Effector memory CD8-positive, alpha-beta T cell (primary cell): ENCODE data around the gene C11orf86.

Experiments
- ATAC-seq: fragments of 150-1000 bp; cut with Tn5 transposase; replicated peaks from 2 replicates; pipeline ENCODE4 v1.10.0; 2021; ENCODE audit warnings: mild to moderate bottlenecking, moderate library complexity
- DNase-seq, 3 experiments: peaks; one replicate each; pipeline ENCODE4 v3.0.0; 2021
- H3K27ac Mint-ChIP-seq, 2 donors: one replicate each; pipeline ENCODE4 v1.8.0; 2022; ENCODE audit warnings: mild to moderate bottlenecking in 2 of 2, mixed read lengths in 2 of 2, moderate library complexity in 2 of 2
- H3K27me3 Mint-ChIP-seq, 2 donors: one replicate each; pipeline ENCODE4 v1.8.0; 2022; ENCODE audit warnings: mixed read lengths in 2 of 2
- H3K36me3 Mint-ChIP-seq: one replicate; pipeline ENCODE4 v1.8.0; 2022; ENCODE audit warnings: mild to moderate bottlenecking, moderate library complexity, mixed read lengths; ENCODE audit not compliant: insufficient read depth
- H3K4me1 Mint-ChIP-seq, 2 donors: one replicate each; pipeline ENCODE4 v1.8.0; 2022; ENCODE audit warnings: low read depth in 2 of 2, mixed read lengths in 2 of 2
- H3K4me3 Mint-ChIP-seq, 2 donors: one replicate each; pipeline ENCODE4 v1.8.0; 2022; ENCODE audit warnings: mild to moderate bottlenecking in 2 of 2, mixed read lengths in 2 of 2, moderate library complexity in 2 of 2
- H3K9me3 Mint-ChIP-seq, 2 donors: one replicate each; pipeline ENCODE4 v1.8.0; 2022; ENCODE audit warnings: mixed read lengths in 2 of 2

The C11orf86 gene

GRCh38 chr11:67013511-67014045, 38.5 kb downstream of the C11orf86 start:
- no peak overlapping the region for H3K4me3 Mint-ChIP-seq
- no peaks in the 10 kb centered on the region for H3K36me3 Mint-ChIP-seq
- H3K4me1 Mint-ChIP-seq, result no peaks in the 10 kb centered on the region
- no peak for DNase-seq
- peaks cover 19 to 37% of the 10 kb centered on the region in 2 donors for H3K27me3 Mint-ChIP-seq
- ATAC-seq, result no peak
- H3K27ac Mint-ChIP-seq, result no peak overlapping the region
- H3K9me3 Mint-ChIP-seq, result no peaks in the 10 kb centered on the region

- Mint-ChIP-seq H3K27ac (no peak overlapping the region), H3K4me3 (no peak overlapping the region)
Measured at GRCh38 chr11:67014343-67014742, 39.2 kb downstream of the C11orf86 start.

GRCh38 chr11:67015048-67015447, 39.9 kb downstream of the C11orf86 start:
- no peak overlapping the region for H3K27ac Mint-ChIP-seq
- peaks cover 13 to 37% of the 10 kb centered on the region in 2 donors for H3K27me3 Mint-ChIP-seq
- DNase-seq (no peak), ATAC-seq (no peak)
- no peaks in the 10 kb centered on the region for H3K9me3 Mint-ChIP-seq
- H3K36me3 Mint-ChIP-seq, result no peaks in the 10 kb centered on the region
- no peaks in the 10 kb centered on the region for H3K4me1 Mint-ChIP-seq
- no peak overlapping the region for H3K4me3 Mint-ChIP-seq

More at GRCh38 chr11:67014343-67014742, 39.2 kb downstream of the C11orf86 start:
- no peak for ATAC-seq
- H3K36me3 Mint-ChIP-seq, result no peaks in the 10 kb centered on the region
- DNase-seq, result no peak
- peaks cover 19 to 37% of the 10 kb centered on the region in 2 donors for H3K27me3 Mint-ChIP-seq
- H3K9me3 Mint-ChIP-seq, result no peaks in the 10 kb centered on the region
- H3K4me1 Mint-ChIP-seq, result no peaks in the 10 kb centered on the region

GRCh38 chr11:67016550-67016949, 41.4 kb downstream of the C11orf86 start:
- H3K27me3 Mint-ChIP-seq, result peaks cover 22 to 46% of the 10 kb centered on the region in 2 donors
- H3K9me3 Mint-ChIP-seq, result no peaks in the 10 kb centered on the region
- no peaks in the 10 kb centered on the region for H3K36me3 Mint-ChIP-seq
- H3K4me1 Mint-ChIP-seq, result peaks cover 0 to 3% of the 10 kb centered on the region in 2 donors
- DNase-seq, result no peak
- H3K4me3 Mint-ChIP-seq, result no peak overlapping the region
- H3K27ac Mint-ChIP-seq, result no peak overlapping the region
- no peak for ATAC-seq

GRCh38 chr11:67020949-67021348, 45.8 kb downstream of the C11orf86 start:
- no peak for ATAC-seq
- Mint-ChIP-seq H3K36me3 (peaks cover 11% of the 10 kb centered on the region), H3K9me3 (no peaks in the 10 kb centered on the region), H3K27me3 (peaks cover 17 to 33% of the 10 kb centered on the region in 2 donors), H3K27ac (no peak overlapping the region), H3K4me1 (peaks cover 25 to 31% of the 10 kb centered on the region in 2 donors), H3K4me3 (no peak overlapping the region)
- DNase-seq, result no peak

GRCh38 chr11:67022341-67022933, 47.3 kb downstream of the C11orf86 start:
- Mint-ChIP-seq H3K27ac (peak overlapping the region in 1 of 2 donors; percentile 32), H3K36me3 (peaks cover 11% of the 10 kb centered on the region), H3K27me3 (peaks cover 17 to 31% of the 10 kb centered on the region in 2 donors), H3K4me1 (peaks cover 25 to 31% of the 10 kb centered on the region in 2 donors), H3K9me3 (no peaks in the 10 kb centered on the region), H3K4me3 (peak overlapping the region; percentile 48 to 64)
- DNase-seq (no peak), ATAC-seq (no peak)

GRCh38 chr11:67022961-67023956, 48.2 kb downstream of the C11orf86 start, which contains the start of gene SYT12:
TSS of gene SYT12 (plus strand) at chr11:67023134. CDS start at chr11:67030145, 7,011 bp downstream.
- DNase-seq (no peak), ATAC-seq (peak; percentile 38)
- Mint-ChIP-seq H3K9me3 (no peaks in the 10 kb centered on the region), H3K36me3 (peaks cover 11% of the 10 kb centered on the region), H3K4me1 (peaks cover 25 to 31% of the 10 kb centered on the region in 2 donors), H3K27me3 (peaks cover 17 to 31% of the 10 kb centered on the region in 2 donors), H3K4me3 (peak within 1 kb of the TSS; percentile 83 to 86), H3K27ac (peak within 1 kb of the TSS in 1 of 2 donors; percentile 32)

- peaks cover 17 to 31% of the 10 kb centered on the region in 2 donors for H3K27me3 Mint-ChIP-seq
- peak overlapping the region; percentile 83 to 86 for H3K4me3 Mint-ChIP-seq
- H3K36me3 Mint-ChIP-seq, result peaks cover 11% of the 10 kb centered on the region
- H3K9me3 Mint-ChIP-seq, result no peaks in the 10 kb centered on the region
- DNase-seq (no peak), ATAC-seq (no peak)
- H3K27ac Mint-ChIP-seq, result peak overlapping the region in 1 of 2 donors; percentile 16
- H3K4me1 Mint-ChIP-seq, result peaks cover 25 to 31% of the 10 kb centered on the region in 2 donors
Measured at GRCh38 chr11:67023957-67024353, 48.9 kb downstream of the C11orf86 start.

GRCh38 chr11:67024410-67024809, 49.3 kb downstream of the C11orf86 start:
- H3K36me3 Mint-ChIP-seq, result peaks cover 11% of the 10 kb centered on the region
- peak overlapping the region; percentile 83 to 86 for H3K4me3 Mint-ChIP-seq
- peaks cover 17 to 31% of the 10 kb centered on the region in 2 donors for H3K27me3 Mint-ChIP-seq
- H3K9me3 Mint-ChIP-seq, result no peaks in the 10 kb centered on the region
- ATAC-seq, result peak; percentile 83
- H3K4me1 Mint-ChIP-seq, result peaks cover 25 to 31% of the 10 kb centered on the region in 2 donors
- DNase-seq, result peak; percentile 24 to 45 (median 36)
- peak overlapping the region; percentile 47 to 77 for H3K27ac Mint-ChIP-seq

GRCh38 chr11:67024966-67025365, 49.9 kb downstream of the C11orf86 start:
- ATAC-seq (peak; percentile 16), DNase-seq (no peak)
- peaks cover 17 to 31% of the 10 kb centered on the region in 2 donors for H3K27me3 Mint-ChIP-seq
- peak overlapping the region; percentile 83 to 86 for H3K4me3 Mint-ChIP-seq
- peaks cover 25 to 31% of the 10 kb centered on the region in 2 donors for H3K4me1 Mint-ChIP-seq
- H3K9me3 Mint-ChIP-seq, result no peaks in the 10 kb centered on the region
- H3K27ac Mint-ChIP-seq, result peak overlapping the region; percentile 47 to 77
- H3K36me3 Mint-ChIP-seq, result peaks cover 11% of the 10 kb centered on the region

GRCh38 chr11:67025750-67026149, 50.6 kb downstream of the C11orf86 start:
- no peak overlapping the region for H3K27ac Mint-ChIP-seq
- no peaks in the 10 kb centered on the region for H3K9me3 Mint-ChIP-seq
- H3K27me3 Mint-ChIP-seq, result peaks cover 17 to 31% of the 10 kb centered on the region in 2 donors
- H3K4me3 Mint-ChIP-seq, result no peak overlapping the region
- ATAC-seq (no peak), DNase-seq (no peak)
- H3K36me3 Mint-ChIP-seq, result peaks cover 11% of the 10 kb centered on the region
- peaks cover 25 to 31% of the 10 kb centered on the region in 2 donors for H3K4me1 Mint-ChIP-seq
